GM19328 (cell line): Measurements from ENCODE around the gene SLX9.

Experiments used
- ATAC-seq: cut with Tn5 transposase; IDR thresholded peaks from one replicate; pipeline ENCODE4 v1.9.1; 2021; ENCODE audit warnings: mild to moderate bottlenecking, moderate library complexity; ENCODE audit not compliant: unreplicated experiment

SLX9 gene

GRCh38 chr21:44946254-44947041 is 6.6 kb downstream of the SLX9 start:
- ATAC-seq, result no peak

DNA sequence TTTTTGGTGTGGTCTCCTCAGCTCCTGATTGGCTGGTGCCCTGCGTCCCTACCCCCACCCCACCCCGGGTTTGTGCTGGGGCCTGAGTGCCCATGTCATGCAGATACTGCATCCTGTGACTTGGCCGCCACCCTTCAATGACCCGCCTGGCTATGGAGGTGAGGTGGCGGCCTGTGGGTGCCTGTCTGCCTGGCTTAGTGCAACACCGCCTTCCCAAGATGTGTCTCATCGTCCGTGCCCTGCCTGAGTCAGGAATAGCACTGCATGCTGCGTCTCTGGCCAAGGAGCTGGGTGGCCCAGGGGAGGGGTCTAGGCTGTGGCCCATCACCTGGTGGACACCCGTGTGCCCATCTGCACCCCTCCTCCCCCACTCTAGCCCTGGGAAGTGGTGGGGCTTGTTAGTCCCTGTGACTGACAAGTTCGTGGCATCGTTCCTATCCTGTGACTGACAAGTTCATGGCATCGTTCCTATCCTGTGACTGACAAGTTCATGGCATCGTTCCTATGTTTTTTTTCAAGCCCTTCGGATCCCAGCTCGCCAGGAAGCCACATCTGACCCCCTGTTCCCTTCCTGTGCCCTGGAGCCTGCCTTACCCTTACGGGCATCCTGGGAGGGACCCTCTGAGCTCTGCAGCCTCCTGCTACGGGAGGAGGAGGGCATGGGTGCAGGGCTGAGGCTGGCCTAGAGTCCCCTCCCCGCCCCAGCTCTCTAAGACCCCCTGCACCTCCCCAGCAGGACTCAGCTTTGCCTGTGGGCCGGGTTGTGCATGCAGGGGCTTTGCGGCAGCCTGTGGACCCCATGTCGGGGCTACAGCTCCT is 7.5 kb downstream of the SLX9 start:
- ATAC-seq, result no peak

GRCh38 chr21:44947930-44948331 is 8.1 kb downstream of the SLX9 start:
- no peak for ATAC-seq

- no peak for ATAC-seq
Observed at GRCh38 chr21:44948426-44949120, 8.7 kb downstream of the SLX9 start.

DNA sequence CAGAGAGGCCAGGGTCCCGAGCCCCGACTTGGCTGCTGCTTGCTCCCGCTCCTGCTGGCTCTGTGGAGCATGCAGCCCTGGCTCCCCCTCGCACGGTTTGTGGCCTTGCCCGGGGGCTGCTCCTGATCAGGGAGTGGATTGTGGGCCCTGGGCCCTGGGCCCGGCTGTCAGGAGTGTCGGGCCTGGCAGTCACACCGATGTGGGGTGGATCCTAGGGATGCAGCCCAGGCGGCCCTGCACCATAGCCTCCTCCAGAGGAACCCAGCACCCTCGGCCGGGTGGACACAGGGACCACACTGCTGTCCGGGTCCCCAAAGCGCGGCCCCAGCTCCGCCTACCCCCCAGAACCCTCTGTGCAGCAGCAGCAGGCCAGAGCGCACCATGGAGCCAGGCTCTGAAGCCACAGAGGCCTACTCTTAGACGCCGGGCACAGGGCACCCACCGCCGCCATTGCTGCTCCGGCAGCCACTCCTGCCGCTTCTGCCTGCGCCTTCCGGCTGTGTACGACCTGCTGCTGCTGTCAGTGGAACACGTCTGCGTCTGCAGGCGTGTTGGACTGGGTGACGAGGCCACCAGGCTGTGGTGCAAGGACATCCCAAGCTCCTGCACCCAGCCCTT is 9.4 kb downstream of the SLX9 start:
- ATAC-seq, result no peak

DNA sequence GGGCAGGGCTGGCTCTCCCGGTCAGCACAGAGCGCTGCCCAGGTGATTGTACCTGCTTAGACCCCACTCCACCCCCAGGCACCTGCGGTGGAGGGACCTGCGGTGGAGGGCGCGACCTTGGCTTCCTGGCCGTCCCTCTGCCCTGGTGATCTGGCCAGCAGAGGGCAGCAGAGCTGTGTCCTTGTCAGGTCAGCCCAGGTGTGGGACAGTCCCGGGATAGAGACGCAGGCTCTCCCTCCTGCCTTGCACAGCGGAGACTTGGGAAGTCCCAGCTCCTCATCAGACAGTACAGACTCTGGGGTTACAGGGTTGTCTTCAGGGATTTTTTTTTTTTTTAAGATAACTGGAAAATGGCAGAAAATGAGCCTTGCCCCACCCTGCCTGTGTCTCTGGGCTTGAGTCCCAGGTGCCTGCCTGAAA is 10.0 kb downstream of the SLX9 start:
- ATAC-seq, result no peak

DNA sequence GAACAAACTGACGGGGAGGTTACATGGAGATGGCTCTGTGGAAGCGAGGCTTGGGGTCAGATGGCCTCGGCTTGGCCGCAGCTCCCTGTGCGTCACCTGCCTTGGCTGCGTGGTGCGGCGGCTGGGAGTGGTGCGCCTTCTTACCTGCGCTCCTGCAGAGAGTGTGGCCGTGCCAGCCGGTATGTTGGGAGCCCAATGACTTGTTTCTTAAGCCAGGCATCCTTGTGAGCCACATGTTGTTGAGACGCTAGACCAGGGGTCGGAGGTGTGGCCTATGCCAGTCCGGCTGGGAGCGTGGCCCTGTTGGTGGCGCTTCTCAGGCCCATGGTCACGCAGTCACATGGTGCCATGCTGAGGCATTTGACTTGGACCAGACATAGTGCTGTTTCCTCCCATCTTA is 10.5 kb downstream of the SLX9 start:
- ATAC-seq, result no peak

DNA sequence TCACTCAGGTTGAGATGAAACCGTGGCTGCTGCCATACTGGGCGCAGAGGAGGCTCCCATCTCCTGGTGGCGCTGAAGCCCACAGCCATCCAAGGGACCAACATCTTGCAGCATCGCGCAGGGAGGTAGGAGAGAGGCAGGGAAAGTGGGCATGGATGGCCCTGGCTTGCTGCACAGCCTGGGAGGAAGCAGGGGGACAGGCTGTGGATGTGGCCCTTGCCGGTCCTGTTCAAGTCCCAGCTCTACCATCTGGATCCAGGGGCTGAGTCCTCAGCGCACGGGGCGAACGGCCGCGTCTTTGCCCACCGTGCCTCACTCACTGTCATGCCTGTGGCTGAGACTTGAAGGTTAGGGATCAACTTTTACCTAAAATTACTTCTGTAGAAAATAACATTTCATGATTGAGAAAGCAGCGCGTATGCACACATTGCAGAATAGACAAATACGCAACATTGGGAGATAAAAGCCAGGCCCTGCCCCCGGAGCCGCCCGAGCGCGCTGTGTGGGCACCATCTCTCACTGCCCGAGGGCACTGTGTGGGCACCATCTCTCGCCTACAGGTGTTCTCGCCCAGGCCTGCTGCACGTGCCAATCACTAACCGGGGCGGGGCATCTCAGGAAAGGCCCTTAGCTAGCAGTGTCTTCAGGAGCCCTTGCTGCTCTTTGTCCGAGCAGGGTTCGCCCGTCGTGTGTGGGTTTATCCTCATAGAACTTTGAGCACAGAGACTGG is 11.5 kb downstream of the SLX9 start:
- no peak for ATAC-seq

DNA sequence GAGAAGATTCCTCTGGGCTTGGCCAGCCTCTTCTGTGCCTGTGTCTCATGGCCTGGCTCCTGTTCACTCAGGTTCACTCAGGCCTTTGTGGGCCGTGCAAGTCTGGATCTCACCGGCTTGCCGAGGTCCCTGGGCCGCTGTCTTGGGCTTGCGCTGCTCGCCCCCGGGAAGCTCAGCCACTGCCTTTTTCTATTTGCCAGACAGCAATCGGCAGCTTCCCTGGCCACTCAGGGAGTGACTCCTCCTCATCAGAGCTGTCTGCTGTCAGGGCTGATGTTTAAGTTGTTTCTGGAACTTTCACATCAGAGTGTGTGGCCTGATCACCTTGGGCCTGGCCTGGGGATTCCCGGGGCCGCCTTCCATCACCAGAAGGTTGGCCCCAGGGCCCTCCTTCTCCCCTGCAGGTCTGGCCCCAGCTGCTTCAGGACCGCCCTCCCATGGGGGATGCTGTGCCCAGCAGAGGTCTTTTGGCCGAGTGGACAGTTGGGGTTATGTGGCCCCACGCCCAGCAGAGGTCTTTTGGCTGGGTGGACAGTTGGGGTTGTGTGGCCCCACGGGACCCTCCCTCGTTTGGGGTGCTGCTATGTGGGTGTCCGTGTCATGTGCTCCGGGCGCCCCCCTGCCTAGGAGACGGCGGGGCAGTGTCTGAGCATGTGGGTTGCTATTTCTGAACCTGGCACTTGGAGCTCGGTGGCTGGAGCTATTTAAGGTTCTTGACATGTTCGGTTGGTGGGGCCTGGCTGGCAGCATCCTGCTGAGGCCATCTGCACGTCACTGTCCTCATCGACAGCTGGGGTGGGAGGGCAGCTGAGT is 12.5 kb downstream of the SLX9 start:
- ATAC-seq, result no peak

DNA sequence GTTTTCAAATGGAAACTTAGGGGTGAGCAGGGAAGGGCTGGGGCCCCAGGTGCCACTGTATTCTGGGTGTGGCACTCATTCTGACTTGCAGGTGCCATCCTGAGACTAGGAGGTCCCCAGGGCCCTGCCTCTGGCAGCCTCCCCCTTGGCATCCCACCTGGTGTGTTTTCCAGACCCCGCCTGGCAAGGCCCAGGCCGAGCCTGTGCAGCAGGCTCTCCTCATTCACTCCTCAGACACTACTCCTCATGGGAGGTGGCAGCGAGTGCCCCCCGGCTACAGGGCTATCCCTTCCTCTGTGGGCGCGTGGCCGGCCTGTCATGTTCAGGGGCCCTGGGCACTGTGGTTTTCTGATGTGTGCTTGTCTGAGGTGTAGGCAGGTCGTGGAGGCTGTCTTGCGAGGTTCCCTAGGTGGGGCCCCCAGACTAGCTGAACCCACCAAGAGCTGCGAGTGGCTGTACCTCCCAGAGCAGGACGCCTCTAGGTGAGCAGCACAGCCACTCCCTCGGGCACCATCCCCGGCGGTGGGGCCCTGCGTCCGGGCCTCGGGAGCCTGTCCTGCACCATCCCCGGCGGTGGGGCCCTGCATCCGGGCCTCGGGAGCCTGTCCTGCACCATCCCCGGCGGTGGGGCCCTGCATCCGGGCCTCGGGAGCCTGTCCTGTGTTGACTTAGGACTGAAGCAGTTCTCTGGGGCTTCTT is 13.2 kb downstream of the SLX9 start:
- ATAC-seq, result no peak

DNA sequence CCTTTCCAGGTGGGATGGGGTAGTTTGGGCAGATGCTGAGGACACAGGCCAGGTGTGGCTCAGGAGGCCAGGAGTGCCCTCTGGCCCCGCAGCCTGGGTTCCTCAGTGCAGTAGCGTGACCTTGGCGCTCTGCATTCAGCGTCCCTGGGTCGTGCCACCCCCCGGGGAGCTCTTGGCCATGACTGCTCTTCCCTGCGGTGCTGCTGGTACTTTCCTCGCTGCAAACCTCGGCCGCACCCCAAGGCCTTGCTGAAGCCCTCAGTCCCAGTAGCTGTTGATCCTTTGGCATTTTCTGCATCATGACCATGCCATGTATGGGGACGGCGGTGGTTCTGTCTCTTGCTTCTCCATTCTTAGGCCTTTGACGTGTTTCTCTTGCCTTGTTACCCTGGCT is 13.8 kb downstream of the SLX9 start:
- no peak for ATAC-seq

- no peak for ATAC-seq
Observed at GRCh38 chr21:44954281-44954771, 14.5 kb downstream of the SLX9 start.

- no peak for ATAC-seq
Observed at GRCh38 chr21:44955141-44955797, 15.4 kb downstream of the SLX9 start.

DNA sequence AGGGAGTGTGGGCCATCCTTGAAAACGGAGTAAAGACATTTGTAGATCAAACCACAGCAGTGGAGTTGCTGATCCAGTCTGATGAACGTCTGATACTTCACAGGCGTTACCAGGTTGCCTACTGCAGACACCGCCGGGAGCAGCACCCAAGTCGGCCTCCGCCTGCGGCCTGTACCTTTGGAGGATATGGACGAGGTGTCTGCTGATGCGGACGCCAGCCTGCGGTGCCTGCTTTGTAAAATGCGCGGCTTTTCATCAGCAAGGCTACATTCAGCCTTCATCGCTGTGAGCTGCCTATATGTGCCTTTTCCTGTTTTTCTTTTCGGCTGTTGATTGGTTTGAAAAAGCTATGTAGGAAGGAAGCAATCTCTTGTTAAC is 16.0 kb downstream of the SLX9 start:
- ATAC-seq, result no peak

- no peak for ATAC-seq
Observed at GRCh38 chr21:44956356-44957046, 16.7 kb downstream of the SLX9 start.

- ATAC-seq, result no peak
Observed at GRCh38 chr21:44957047-44957831, 17.4 kb downstream of the SLX9 start.

DNA sequence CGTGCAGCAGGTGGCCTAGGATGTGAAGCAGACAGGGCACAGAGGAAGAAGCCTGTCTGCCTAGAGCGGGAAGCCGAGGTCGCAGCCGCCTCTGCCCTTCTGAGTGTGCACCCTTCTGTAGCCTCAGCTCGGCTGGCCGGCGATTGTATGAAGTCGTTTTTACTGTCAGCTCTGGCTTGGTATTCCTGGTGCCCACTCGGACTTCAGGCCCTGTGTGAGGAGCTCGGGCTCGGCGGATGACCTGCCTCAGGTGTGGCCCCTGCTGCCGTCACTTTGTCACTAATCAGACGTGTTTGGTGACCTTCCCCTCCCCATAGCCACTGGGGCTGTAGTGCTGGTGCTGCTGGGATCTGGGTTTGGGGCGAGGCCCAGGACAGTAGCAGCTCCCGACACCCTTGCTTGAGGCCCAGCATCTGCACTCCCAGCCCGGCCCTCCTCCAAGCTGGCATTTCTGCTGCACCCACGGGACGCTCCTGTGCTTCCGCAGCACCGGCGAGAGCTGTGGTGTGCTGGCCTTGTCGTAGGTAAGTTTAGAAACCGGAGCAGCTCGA is 18.1 kb downstream of the SLX9 start:
- ATAC-seq, result no peak
